ENCODE data around the gene PLD4.
"Not testable (repeated sequence)": the region's sequence is repeated elsewhere in the genome, so short reads cannot be mapped to it uniquely, and the experiment has no call there.

PLD4 gene

GRCh38 chr14:104903990-104904389 lies 20.7 kb upstream of the PLD4 start:
- Histone ChIP-seq H3K79me1 (ENCODE audit: low read length) (no peaks in the 10 kb centered on the region), H3K9ac (ENCODE audit: low read length) (no peak overlapping the region), H3K27ac (ENCODE audit: low read depth, low read length) (no peak overlapping the region), H2BK5ac (ENCODE audit: low read depth, low read length, poor library complexity) (no peak overlapping the region), H3K4me3 (ENCODE audit: low read depth, low read length) (no peak overlapping the region), H3K4me2 (ENCODE audit: low read length) (no peak overlapping the region), H2AK5ac (ENCODE audit: low read length) (no peak overlapping the region), H2BK120ac (ENCODE audit: insufficient read depth, low read length, poor library complexity) (no peak overlapping the region), H3K27me3 (ENCODE audit: insufficient read depth, low read length) (no peaks in the 10 kb centered on the region), H3K9me3 (ENCODE audit: insufficient read depth, low read depth, low read length) (peaks cover 2% of the 10 kb centered on the region), H3K14ac (ENCODE audit: low read length) (no peak overlapping the region), H4K12ac (ENCODE audit: low read depth, low read length) (no peak overlapping the region), H3K36me3 (ENCODE audit: control insufficient read depth in 1 of 2, insufficient read depth in 2 of 2, low read length in 2 of 2) (no peaks in the 10 kb centered on the region), H3K4ac (ENCODE audit: low read depth, low read length) (no peak overlapping the region), H2AFZ (ENCODE audit: insufficient read depth, low read length, poor library complexity) (no peak overlapping the region), H4K91ac (ENCODE audit: low read depth, low read length) (no peak overlapping the region), H3K18ac (ENCODE audit: low read length) (no peak overlapping the region), H2BK12ac (ENCODE audit: low read length) (no peak overlapping the region), H3K4me1 (ENCODE audit: control insufficient read depth in 1 of 2, insufficient read depth in 2 of 2, low read length in 2 of 2) (no peaks in the 10 kb centered on the region), H3K23ac (ENCODE audit: low read length) (no peak overlapping the region), H4K8ac (ENCODE audit: low read depth, low read length) (no peak overlapping the region), H3K79me2 (ENCODE audit: control insufficient read depth, insufficient read depth, low read length, poor library complexity) (no peaks in the 10 kb centered on the region)
- DNase-seq: no peak
- no CpG with 5 or more reads among the region's 7 CpGs for WGBS (ENCODE audit: extremely low coverage, insufficient coverage, insufficient read length)

- not testable (repeated sequence) for H3K18ac ChIP-seq (ENCODE audit: low read length); H3K79me2 ChIP-seq (ENCODE audit: control insufficient read depth, insufficient read depth, low read length, poor library complexity); H2BK5ac ChIP-seq (ENCODE audit: low read depth, low read length, poor library complexity); H2BK120ac ChIP-seq (ENCODE audit: insufficient read depth, low read length, poor library complexity); H3K9me3 ChIP-seq (ENCODE audit: insufficient read depth, low read depth, low read length); H3K4me1 ChIP-seq (ENCODE audit: control insufficient read depth in 1 of 2, insufficient read depth in 2 of 2, low read length in 2 of 2); H4K8ac ChIP-seq (ENCODE audit: low read depth, low read length); H3K9ac ChIP-seq (ENCODE audit: low read length); H3K4me2 ChIP-seq (ENCODE audit: low read length); H4K12ac ChIP-seq (ENCODE audit: low read depth, low read length); DNase-seq; H3K23ac ChIP-seq (ENCODE audit: low read length); H3K14ac ChIP-seq (ENCODE audit: low read length); H3K36me3 ChIP-seq (ENCODE audit: control insufficient read depth in 1 of 2, insufficient read depth in 2 of 2, low read length in 2 of 2); H2AK5ac ChIP-seq (ENCODE audit: low read length); H2AFZ ChIP-seq (ENCODE audit: insufficient read depth, low read length, poor library complexity); H2BK12ac ChIP-seq (ENCODE audit: low read length); H3K27me3 ChIP-seq (ENCODE audit: insufficient read depth, low read length); H3K27ac ChIP-seq (ENCODE audit: low read depth, low read length); H3K79me1 ChIP-seq (ENCODE audit: low read length); H3K4ac ChIP-seq (ENCODE audit: low read depth, low read length); H4K91ac ChIP-seq (ENCODE audit: low read depth, low read length); H3K4me3 ChIP-seq (ENCODE audit: low read depth, low read length)
- no CpG with 5 or more reads among the region's 38 CpGs for WGBS (ENCODE audit: extremely low coverage, insufficient coverage, insufficient read length)
These were observed 19.8 kb upstream of the PLD4 start for GRCh38 chr14:104904650-104905578.

GRCh38 chr14:104905579-104905933 lies 19.1 kb upstream of the PLD4 start:
- H3K27ac ChIP-seq (ENCODE audit: low read depth, low read length); H3K79me2 ChIP-seq (ENCODE audit: control insufficient read depth, insufficient read depth, low read length, poor library complexity); H2BK12ac ChIP-seq (ENCODE audit: low read length); H3K18ac ChIP-seq (ENCODE audit: low read length); H4K91ac ChIP-seq (ENCODE audit: low read depth, low read length); H2AK5ac ChIP-seq (ENCODE audit: low read length); H3K4me1 ChIP-seq (ENCODE audit: control insufficient read depth in 1 of 2, insufficient read depth in 2 of 2, low read length in 2 of 2); H3K9me3 ChIP-seq (ENCODE audit: insufficient read depth, low read depth, low read length); H3K4ac ChIP-seq (ENCODE audit: low read depth, low read length); H3K4me3 ChIP-seq (ENCODE audit: low read depth, low read length); H3K9ac ChIP-seq (ENCODE audit: low read length); H3K27me3 ChIP-seq (ENCODE audit: insufficient read depth, low read length); H2AFZ ChIP-seq (ENCODE audit: insufficient read depth, low read length, poor library complexity); H2BK5ac ChIP-seq (ENCODE audit: low read depth, low read length, poor library complexity); H3K79me1 ChIP-seq (ENCODE audit: low read length); DNase-seq; H2BK120ac ChIP-seq (ENCODE audit: insufficient read depth, low read length, poor library complexity); H3K4me2 ChIP-seq (ENCODE audit: low read length); H4K8ac ChIP-seq (ENCODE audit: low read depth, low read length); H3K23ac ChIP-seq (ENCODE audit: low read length); H3K36me3 ChIP-seq (ENCODE audit: control insufficient read depth in 1 of 2, insufficient read depth in 2 of 2, low read length in 2 of 2); H3K14ac ChIP-seq (ENCODE audit: low read length); H4K12ac ChIP-seq (ENCODE audit: low read depth, low read length): not testable (repeated sequence)
- no CpG with 5 or more reads among the region's 28 CpGs for WGBS (ENCODE audit: extremely low coverage, insufficient coverage, insufficient read length)

GRCh38 chr14:104908303-104908702 lies 16.4 kb upstream of the PLD4 start:
- no peak overlapping the region for H2BK5ac ChIP-seq (ENCODE audit: low read depth, low read length, poor library complexity)
- H3K79me2 ChIP-seq (ENCODE audit: control insufficient read depth, insufficient read depth, low read length, poor library complexity): no peaks in the 10 kb centered on the region
- no peak overlapping the region for H2AK5ac ChIP-seq (ENCODE audit: low read length)
- no peak overlapping the region for H3K14ac ChIP-seq (ENCODE audit: low read length)
- no peak overlapping the region for H2AFZ ChIP-seq (ENCODE audit: insufficient read depth, low read length, poor library complexity)
- no peak overlapping the region for H4K91ac ChIP-seq (ENCODE audit: low read depth, low read length)
- no peak overlapping the region for H2BK12ac ChIP-seq (ENCODE audit: low read length)
- H3K36me3 ChIP-seq (ENCODE audit: control insufficient read depth in 1 of 2, insufficient read depth in 2 of 2, low read length in 2 of 2): no peaks in the 10 kb centered on the region
- H3K4ac ChIP-seq (ENCODE audit: low read depth, low read length): no peak overlapping the region
- H3K4me2 ChIP-seq (ENCODE audit: low read length): no peak overlapping the region
- H3K4me3 ChIP-seq (ENCODE audit: low read depth, low read length): no peak overlapping the region
- no peak overlapping the region for H3K27ac ChIP-seq (ENCODE audit: low read depth, low read length)
- no peak for DNase-seq
- H4K12ac ChIP-seq (ENCODE audit: low read depth, low read length): no peak overlapping the region
- no peaks in the 10 kb centered on the region for H3K79me1 ChIP-seq (ENCODE audit: low read length)
- no peak overlapping the region for H3K9ac ChIP-seq (ENCODE audit: low read length)
- H2BK120ac ChIP-seq (ENCODE audit: insufficient read depth, low read length, poor library complexity): no peak overlapping the region
- H3K9me3 ChIP-seq (ENCODE audit: insufficient read depth, low read depth, low read length): peaks cover 6% of the 10 kb centered on the region
- no peaks in the 10 kb centered on the region for H3K27me3 ChIP-seq (ENCODE audit: insufficient read depth, low read length)
- no peak overlapping the region for H3K23ac ChIP-seq (ENCODE audit: low read length)
- H4K8ac ChIP-seq (ENCODE audit: low read depth, low read length): no peak overlapping the region
- no CpG with 5 or more reads among the region's 1 CpG for WGBS (ENCODE audit: extremely low coverage, insufficient coverage, insufficient read length)
- H3K18ac ChIP-seq (ENCODE audit: low read length): no peak overlapping the region
- H3K4me1 ChIP-seq (ENCODE audit: control insufficient read depth in 1 of 2, insufficient read depth in 2 of 2, low read length in 2 of 2): no peaks in the 10 kb centered on the region
